ENCODE results near the gene INPP4B.

The INPP4B gene

GRCh38 chr4:142043509-142043908 is 802.6 kb downstream of the INPP4B start:
- no peak for DNase-seq

- no peak for DNase-seq
Observed at GRCh38 chr4:142041788-142042187, 804.3 kb downstream of the INPP4B start.

DNA sequence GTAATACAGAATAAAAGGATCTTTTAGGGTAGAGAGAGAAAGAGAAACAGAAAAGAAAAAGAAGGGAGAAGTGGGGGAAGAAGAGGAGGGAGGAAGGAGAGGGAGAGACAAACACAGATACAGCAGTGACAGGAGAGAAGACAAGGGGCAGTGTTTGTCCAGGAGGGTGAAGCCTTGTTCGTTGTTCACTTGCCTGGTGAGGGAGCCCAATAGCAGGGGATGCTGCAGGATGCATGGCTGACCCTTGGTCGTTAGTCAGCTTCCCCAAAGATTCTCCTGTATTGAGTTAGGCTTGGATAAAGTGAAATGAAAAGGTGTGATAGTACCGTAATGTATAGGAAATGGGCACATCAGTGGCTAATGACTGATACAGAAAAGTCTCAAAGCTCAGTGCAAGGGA is 806.1 kb downstream of the INPP4B start:
- no peak for DNase-seq

- DNase-seq, result no peak
Observed at GRCh38 chr4:142036795-142037583, 809.1 kb downstream of the INPP4B start.

- DNase-seq, result no peak
Observed at GRCh38 chr4:142035566-142035965, 810.5 kb downstream of the INPP4B start.

- DNase-seq, result no peak
Observed at GRCh38 chr4:142034101-142034500, 812.0 kb downstream of the INPP4B start.

GRCh38 chr4:142030010-142030409 is 816.1 kb downstream of the INPP4B start:
- no peak for DNase-seq

- no peak for DNase-seq
Observed at GRCh38 chr4:142021761-142022160, 824.3 kb downstream of the INPP4B start.

DNA sequence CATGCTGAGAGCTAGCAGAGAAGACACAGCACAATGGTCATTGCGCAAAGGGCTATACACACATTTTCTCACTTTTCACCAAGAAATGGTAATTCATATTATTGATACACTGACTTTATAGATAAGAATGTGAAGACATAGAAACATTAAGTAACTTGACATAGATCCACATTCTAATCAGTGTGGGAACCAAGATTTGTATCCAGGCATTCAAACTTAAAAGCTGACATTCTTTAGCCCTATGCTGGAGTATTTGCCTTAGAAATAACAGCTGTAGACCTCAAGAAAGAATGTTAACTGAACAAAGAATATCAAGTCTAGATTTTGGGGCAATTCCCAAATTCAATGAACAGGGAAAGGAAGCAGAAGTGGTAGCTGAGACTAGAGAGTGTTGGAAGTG is 824.9 kb downstream of the INPP4B start:
- DNase-seq, result no peak

- DNase-seq, result no peak
Observed at GRCh38 chr4:142016031-142016430, 830.1 kb downstream of the INPP4B start.

GRCh38 chr4:142009751-142010150 is 836.4 kb downstream of the INPP4B start:
- no peak for DNase-seq

DNA sequence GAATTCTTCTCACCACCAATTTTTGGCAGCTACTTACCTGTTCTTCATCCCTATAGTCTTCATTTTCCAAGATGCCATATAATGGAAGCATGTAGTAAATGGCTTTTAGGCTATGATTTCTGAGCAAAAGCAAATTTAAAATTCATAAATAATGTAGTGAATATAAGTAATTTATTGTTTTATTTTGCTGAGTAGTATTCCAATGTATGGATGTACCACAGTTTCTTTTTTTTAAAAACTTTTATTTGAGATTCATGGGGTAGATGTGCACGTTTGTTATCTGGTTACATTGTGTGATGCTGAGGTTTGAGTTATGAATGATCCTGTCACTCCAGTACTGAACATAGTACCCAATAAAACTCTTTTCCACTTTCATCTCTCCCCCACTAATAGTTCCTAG is 840.6 kb downstream of the INPP4B start:
- no peak for DNase-seq

DNA sequence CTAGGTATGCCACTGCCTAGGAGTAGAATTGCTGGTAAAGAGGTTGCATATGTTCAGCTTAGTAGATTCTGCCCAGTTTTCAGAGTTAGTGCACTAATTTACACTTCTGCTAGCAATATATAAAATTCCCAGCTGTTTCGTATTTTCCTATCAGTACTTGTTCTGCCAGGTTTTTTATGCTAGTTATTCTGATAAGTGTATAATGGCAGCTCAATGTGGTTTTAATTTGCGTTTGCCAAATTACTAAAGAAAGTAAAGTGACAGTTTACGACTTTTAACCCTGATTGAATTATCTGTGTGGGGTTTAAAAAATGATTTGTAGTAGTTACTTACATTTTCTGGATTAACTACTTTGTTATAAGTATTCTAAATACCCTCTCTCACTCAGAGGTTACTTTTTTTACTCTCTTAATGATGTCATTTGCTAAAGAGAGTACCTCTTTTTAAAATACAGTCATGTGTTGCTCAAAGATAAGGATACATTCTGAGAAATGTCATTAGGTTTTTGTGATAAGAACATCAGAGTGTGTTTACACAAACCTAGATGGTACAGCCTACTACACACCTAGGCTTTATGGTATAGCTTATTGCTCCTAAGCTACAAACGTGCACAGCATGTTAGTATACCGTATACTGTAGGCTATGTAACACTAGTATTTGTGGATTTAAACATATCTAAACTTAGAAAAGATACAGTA is 846.5 kb downstream of the INPP4B start:
- no peak for DNase-seq

GRCh38 chr4:141995056-141995455 is 851.0 kb downstream of the INPP4B start:
- no peak for DNase-seq

- no peak for DNase-seq
Observed at GRCh38 chr4:141977433-141977832, 868.7 kb downstream of the INPP4B start.

Measured in stimulated activated CD4-positive, alpha-beta T cell treated with anti-CD3 and anti-CD28 coated beads, Interleukin-15, amount 100 ng/mL, for 24 hours (primary cell).